MM.1S (cell line): ENCODE results near the gene VSIR.

Source experiments
- EZH2 ChIP-seq: fragments of 300-600 bp; sonication (generic); optimal IDR thresholded peaks from 2 replicates; pipeline ENCODE3; 2017; ENCODE audit warnings: low read depth, mild to moderate bottlenecking, antibody characterized with exemption, low read length, mixed read lengths
- EZH2phosphoT487 ChIP-seq: fragments of 300-600 bp; sonication (generic); IDR thresholded peaks from 2 replicates; pipeline ENCODE4 v1.6.1; 2018; ENCODE audit warnings: antibody characterized with exemption, low read length
- TF ChIP-seq, protein P1 (sequence below): fragments of 300-600 bp; sonication (generic); IDR thresholded peaks from 2 replicates; pipeline ENCODE4 v1.5.1; 2016; ENCODE audit warnings: antibody characterized with exemption, low read length, mixed read lengths

DNA sequence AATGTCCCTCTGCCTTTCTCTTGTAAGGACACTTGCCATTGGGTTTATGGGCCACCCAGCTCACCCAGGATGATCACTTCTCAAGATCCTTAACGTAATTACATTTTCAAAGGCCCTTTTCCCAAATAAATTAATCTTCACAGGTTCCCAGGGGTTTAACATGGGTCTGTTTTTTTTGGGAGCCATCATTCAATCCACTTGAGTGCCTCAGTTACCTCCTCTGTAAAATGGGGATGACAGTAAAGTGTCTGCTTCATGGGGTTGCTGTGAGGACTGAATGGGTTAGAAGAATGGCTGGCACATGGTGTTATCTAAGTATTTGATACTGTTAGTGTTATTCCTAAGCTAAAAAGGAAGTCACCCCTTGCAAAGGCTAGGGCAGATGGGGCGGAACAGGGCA lies 61.1 kb downstream of the VSIR start:
- TF ChIP-seq, protein P1, sequence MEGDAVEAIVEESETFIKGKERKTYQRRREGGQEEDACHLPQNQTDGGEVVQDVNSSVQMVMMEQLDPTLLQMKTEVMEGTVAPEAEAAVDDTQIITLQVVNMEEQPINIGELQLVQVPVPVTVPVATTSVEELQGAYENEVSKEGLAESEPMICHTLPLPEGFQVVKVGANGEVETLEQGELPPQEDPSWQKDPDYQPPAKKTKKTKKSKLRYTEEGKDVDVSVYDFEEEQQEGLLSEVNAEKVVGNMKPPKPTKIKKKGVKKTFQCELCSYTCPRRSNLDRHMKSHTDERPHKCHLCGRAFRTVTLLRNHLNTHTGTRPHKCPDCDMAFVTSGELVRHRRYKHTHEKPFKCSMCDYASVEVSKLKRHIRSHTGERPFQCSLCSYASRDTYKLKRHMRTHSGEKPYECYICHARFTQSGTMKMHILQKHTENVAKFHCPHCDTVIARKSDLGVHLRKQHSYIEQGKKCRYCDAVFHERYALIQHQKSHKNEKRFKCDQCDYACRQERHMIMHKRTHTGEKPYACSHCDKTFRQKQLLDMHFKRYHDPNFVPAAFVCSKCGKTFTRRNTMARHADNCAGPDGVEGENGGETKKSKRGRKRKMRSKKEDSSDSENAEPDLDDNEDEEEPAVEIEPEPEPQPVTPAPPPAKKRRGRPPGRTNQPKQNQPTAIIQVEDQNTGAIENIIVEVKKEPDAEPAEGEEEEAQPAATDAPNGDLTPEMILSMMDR, result no peak
- TF ChIP-seq EZH2phosphoT487 (no peak), EZH2 (no peak)
